ENCODE results near the gene RERE.

RERE gene

DNA sequence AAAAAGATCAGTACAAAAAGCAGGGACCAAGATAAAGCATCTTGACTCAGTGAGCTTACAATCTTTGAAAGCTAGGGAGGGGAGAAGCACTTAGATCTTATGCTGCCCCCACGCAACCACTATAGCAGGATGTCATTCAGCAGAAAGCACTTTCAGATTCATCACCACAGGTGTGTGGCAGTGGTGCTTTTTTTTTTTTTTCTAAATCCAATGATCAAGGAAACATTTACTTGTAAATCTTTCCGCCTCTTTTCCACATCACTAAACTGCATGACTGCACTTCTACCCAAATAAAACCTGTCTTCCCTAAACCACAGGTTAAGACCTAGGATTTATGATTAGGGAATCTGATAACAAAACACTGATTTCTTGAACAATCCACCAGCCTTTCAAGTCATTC is 344.8 kb downstream of the RERE start:
- Histone ChIP-seq H3K27ac (ENCODE audit: low read depth in 2 of 2, low read length in 2 of 2) (no peak overlapping the region), H3K27me3 (ENCODE audit: control insufficient read depth in 2 of 2, insufficient read depth in 2 of 2, low read length in 2 of 2) (no peaks in the 10 kb centered on the region), H3K4me3 (ENCODE audit: low read length in 2 of 2) (no peak overlapping the region), H3K9me3 (ENCODE audit: control insufficient read depth in 2 of 2, low read length in 2 of 2) (no peaks in the 10 kb centered on the region), H3K4me1 (ENCODE audit: control insufficient read depth in 2 of 2, insufficient read depth in 2 of 2, low read length in 2 of 2) (no peaks in the 10 kb centered on the region), H3K9ac (ENCODE audit: low read depth in 1 of 2, low read length in 2 of 2) (no peak overlapping the region), H3K36me3 (ENCODE audit: control insufficient read depth in 2 of 2, insufficient read depth in 2 of 2, low read length in 2 of 2) (no peaks in the 10 kb centered on the region)

DNA sequence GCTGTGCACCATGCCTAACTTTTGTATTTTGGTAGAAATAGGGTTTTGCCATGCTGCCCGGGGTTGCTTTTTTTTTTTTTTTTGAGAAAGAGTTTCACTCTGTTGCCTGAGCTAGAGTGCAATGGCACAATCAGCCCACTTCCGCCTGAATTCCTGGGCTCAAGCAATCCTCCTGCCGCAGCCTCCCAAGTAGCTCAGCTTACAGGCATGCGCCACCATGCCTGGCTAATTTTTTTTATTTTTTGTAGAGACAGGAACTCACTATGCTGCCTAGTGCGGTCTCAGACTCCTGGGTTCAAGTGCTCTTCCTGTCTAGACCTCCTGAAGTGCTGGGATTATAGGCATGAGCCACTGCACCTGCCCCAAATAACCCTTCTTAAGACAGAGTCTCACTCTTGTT is 346.0 kb downstream of the RERE start:
- no peak overlapping the region for H3K4me3 ChIP-seq (ENCODE audit: low read length in 2 of 2)
- no peaks in the 10 kb centered on the region for H3K27me3 ChIP-seq (ENCODE audit: control insufficient read depth in 2 of 2, insufficient read depth in 2 of 2, low read length in 2 of 2)
- no peak overlapping the region for H3K9ac ChIP-seq (ENCODE audit: low read depth in 1 of 2, low read length in 2 of 2)
- no peak overlapping the region for H3K27ac ChIP-seq (ENCODE audit: low read depth in 2 of 2, low read length in 2 of 2)
- H3K4me1 ChIP-seq (ENCODE audit: control insufficient read depth in 2 of 2, insufficient read depth in 2 of 2, low read length in 2 of 2), result no peaks in the 10 kb centered on the region
- H3K9me3 ChIP-seq (ENCODE audit: control insufficient read depth in 2 of 2, low read length in 2 of 2), result no peaks in the 10 kb centered on the region
- H3K36me3 ChIP-seq (ENCODE audit: control insufficient read depth in 2 of 2, insufficient read depth in 2 of 2, low read length in 2 of 2), result no peaks in the 10 kb centered on the region

DNA sequence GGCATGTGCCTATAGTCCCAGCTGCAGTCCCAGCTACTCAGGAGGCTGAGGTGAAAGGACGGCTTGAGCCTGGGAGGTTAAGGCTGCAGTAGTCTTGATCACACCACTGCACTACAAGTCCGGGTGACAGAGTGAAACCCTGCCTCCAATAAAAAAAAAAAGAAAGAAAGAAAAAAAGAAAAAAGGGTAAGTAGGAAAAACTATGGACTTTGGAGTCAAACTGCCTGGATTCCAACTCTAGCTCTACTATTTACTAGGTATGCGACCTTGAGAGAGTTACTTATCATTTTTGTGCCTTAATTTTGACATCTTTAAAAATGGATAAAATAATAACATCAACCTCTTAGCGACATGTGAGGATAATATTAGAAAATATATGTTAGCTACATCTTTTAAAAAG is 348.7 kb downstream of the RERE start:
- no peak overlapping the region for H3K4me3 ChIP-seq (ENCODE audit: low read length in 2 of 2)
- no peak overlapping the region for H3K9ac ChIP-seq (ENCODE audit: low read depth in 1 of 2, low read length in 2 of 2)
- H3K4me1 ChIP-seq (ENCODE audit: control insufficient read depth in 2 of 2, insufficient read depth in 2 of 2, low read length in 2 of 2), result peaks cover 8 to 16% of the 10 kb centered on the region in 2 donors
- no peak overlapping the region for H3K27ac ChIP-seq (ENCODE audit: low read depth in 2 of 2, low read length in 2 of 2)
- H3K36me3 ChIP-seq (ENCODE audit: control insufficient read depth in 2 of 2, insufficient read depth in 2 of 2, low read length in 2 of 2), result peaks cover 3 to 6% of the 10 kb centered on the region in 2 donors
- no peaks in the 10 kb centered on the region for H3K9me3 ChIP-seq (ENCODE audit: control insufficient read depth in 2 of 2, low read length in 2 of 2)
- no peaks in the 10 kb centered on the region for H3K27me3 ChIP-seq (ENCODE audit: control insufficient read depth in 2 of 2, insufficient read depth in 2 of 2, low read length in 2 of 2)

DNA sequence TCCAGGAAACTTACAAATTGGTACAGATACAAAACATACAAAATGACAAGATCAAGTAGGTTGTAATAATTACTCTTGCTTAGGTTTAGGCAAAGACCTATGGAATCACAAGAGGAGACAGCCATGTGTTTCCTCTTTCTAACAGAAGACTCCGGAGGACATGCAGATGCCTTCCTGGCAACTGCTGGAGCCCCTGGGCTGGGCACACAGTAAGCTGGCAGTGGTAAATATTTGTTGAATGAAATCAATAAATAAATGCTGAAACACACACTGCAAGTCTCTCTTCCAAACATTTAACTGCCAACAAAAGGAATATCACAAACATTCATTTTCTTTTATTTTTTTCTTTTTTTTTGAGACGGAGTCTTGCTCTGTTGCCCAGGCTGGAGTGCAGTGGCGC is 350.1 kb downstream of the RERE start:
- Histone ChIP-seq H3K9me3 (ENCODE audit: control insufficient read depth in 2 of 2, low read length in 2 of 2) (no peaks in the 10 kb centered on the region), H3K27me3 (ENCODE audit: control insufficient read depth in 2 of 2, insufficient read depth in 2 of 2, low read length in 2 of 2) (no peaks in the 10 kb centered on the region), H3K27ac (ENCODE audit: low read depth in 2 of 2, low read length in 2 of 2) (no peak overlapping the region), H3K36me3 (ENCODE audit: control insufficient read depth in 2 of 2, insufficient read depth in 2 of 2, low read length in 2 of 2) (peaks cover 5 to 8% of the 10 kb centered on the region in 2 donors), H3K9ac (ENCODE audit: low read depth in 1 of 2, low read length in 2 of 2) (no peak overlapping the region), H3K4me3 (ENCODE audit: low read length in 2 of 2) (no peak overlapping the region), H3K4me1 (ENCODE audit: control insufficient read depth in 2 of 2, insufficient read depth in 2 of 2, low read length in 2 of 2) (peaks cover 12 to 28% of the 10 kb centered on the region in 2 donors)

DNA sequence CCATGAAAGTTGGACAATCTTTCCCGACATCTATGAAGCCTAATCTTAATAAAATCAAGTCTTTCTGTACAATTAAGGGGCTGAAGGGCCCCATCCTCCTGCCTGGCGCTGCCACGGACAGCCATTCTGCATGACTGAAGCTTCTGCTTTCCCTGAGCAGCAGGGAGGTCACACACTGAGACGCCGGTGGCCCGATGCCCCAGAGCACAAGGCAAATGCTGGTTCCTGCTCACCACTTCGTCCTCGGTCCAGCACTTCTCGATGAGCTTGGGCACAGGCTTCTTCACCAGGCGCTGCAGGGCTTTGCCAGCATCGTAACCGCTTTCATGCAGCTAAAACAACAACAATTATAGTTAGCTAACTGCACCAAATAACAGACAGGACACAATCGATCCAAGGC is 351.7 kb downstream of the RERE start:
- Histone ChIP-seq H3K27me3 (ENCODE audit: control insufficient read depth in 2 of 2, insufficient read depth in 2 of 2, low read length in 2 of 2) (no peaks in the 10 kb centered on the region), H3K4me3 (ENCODE audit: low read length in 2 of 2) (no peak overlapping the region), H3K9ac (ENCODE audit: low read depth in 1 of 2, low read length in 2 of 2) (no peak overlapping the region), H3K36me3 (ENCODE audit: control insufficient read depth in 2 of 2, insufficient read depth in 2 of 2, low read length in 2 of 2) (peaks cover 7 to 10% of the 10 kb centered on the region in 2 donors), H3K9me3 (ENCODE audit: control insufficient read depth in 2 of 2, low read length in 2 of 2) (no peaks in the 10 kb centered on the region), H3K27ac (ENCODE audit: low read depth in 2 of 2, low read length in 2 of 2) (no peak overlapping the region), H3K4me1 (ENCODE audit: control insufficient read depth in 2 of 2, insufficient read depth in 2 of 2, low read length in 2 of 2) (peaks cover 15 to 28% of the 10 kb centered on the region in 2 donors)

DNA sequence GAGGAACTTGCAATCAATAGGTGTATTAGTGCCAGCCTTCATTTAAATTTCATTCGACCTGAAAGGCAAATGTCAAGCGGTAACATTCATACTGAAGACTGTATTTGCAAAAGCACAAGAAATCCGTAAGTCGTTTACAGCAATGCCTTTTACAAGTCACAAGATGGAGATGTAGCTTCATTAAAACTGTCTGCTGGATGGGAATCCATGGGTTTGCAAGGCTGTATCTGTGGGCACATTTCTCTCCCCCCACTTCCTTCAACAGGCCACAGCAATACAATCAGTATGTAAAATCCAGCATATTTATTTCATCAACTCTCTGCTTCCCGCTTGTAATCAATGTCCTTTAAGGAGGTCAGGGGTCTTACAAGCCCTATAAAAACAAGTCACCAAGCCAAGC is 352.4 kb downstream of the RERE start:
- Histone ChIP-seq H3K36me3 (ENCODE audit: control insufficient read depth in 2 of 2, insufficient read depth in 2 of 2, low read length in 2 of 2) (peaks cover 7 to 10% of the 10 kb centered on the region in 2 donors), H3K27ac (ENCODE audit: low read depth in 2 of 2, low read length in 2 of 2) (no peak overlapping the region), H3K9ac (ENCODE audit: low read depth in 1 of 2, low read length in 2 of 2) (no peak overlapping the region), H3K4me1 (ENCODE audit: control insufficient read depth in 2 of 2, insufficient read depth in 2 of 2, low read length in 2 of 2) (peaks cover 15 to 28% of the 10 kb centered on the region in 2 donors), H3K27me3 (ENCODE audit: control insufficient read depth in 2 of 2, insufficient read depth in 2 of 2, low read length in 2 of 2) (no peaks in the 10 kb centered on the region), H3K9me3 (ENCODE audit: control insufficient read depth in 2 of 2, low read length in 2 of 2) (no peaks in the 10 kb centered on the region), H3K4me3 (ENCODE audit: low read length in 2 of 2) (no peak overlapping the region)

DNA sequence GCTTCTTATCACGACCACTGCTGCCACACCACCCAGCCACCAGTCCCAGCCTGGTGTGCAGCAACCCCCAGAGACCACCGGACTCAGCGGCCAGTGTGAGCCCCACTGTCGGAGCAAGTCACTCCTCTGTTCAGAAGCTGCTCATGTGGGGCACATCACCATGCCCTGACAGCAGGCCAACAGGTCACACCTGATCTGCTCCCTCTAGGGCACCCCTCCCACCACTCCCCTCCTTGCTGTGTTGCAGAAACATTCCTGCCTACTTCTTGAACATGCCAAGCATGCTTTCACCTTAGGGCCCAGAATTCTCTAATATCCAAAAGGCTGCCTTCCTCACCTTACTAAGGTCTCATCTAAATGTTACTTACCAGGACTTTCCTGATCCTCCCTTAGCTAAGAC is 353.1 kb downstream of the RERE start:
- peak overlapping the region in 1 of 2 donors; percentile 8 for H3K9ac ChIP-seq (ENCODE audit: low read depth in 1 of 2, low read length in 2 of 2)
- peak overlapping the region; percentile 15 to 49 for H3K27ac ChIP-seq (ENCODE audit: low read depth in 2 of 2, low read length in 2 of 2)
- peaks cover 7 to 10% of the 10 kb centered on the region in 2 donors for H3K36me3 ChIP-seq (ENCODE audit: control insufficient read depth in 2 of 2, insufficient read depth in 2 of 2, low read length in 2 of 2)
- no peak overlapping the region for H3K4me3 ChIP-seq (ENCODE audit: low read length in 2 of 2)
- H3K27me3 ChIP-seq (ENCODE audit: control insufficient read depth in 2 of 2, insufficient read depth in 2 of 2, low read length in 2 of 2), result no peaks in the 10 kb centered on the region
- no peaks in the 10 kb centered on the region for H3K9me3 ChIP-seq (ENCODE audit: control insufficient read depth in 2 of 2, low read length in 2 of 2)
- peaks cover 15 to 28% of the 10 kb centered on the region in 2 donors for H3K4me1 ChIP-seq (ENCODE audit: control insufficient read depth in 2 of 2, insufficient read depth in 2 of 2, low read length in 2 of 2)

DNA sequence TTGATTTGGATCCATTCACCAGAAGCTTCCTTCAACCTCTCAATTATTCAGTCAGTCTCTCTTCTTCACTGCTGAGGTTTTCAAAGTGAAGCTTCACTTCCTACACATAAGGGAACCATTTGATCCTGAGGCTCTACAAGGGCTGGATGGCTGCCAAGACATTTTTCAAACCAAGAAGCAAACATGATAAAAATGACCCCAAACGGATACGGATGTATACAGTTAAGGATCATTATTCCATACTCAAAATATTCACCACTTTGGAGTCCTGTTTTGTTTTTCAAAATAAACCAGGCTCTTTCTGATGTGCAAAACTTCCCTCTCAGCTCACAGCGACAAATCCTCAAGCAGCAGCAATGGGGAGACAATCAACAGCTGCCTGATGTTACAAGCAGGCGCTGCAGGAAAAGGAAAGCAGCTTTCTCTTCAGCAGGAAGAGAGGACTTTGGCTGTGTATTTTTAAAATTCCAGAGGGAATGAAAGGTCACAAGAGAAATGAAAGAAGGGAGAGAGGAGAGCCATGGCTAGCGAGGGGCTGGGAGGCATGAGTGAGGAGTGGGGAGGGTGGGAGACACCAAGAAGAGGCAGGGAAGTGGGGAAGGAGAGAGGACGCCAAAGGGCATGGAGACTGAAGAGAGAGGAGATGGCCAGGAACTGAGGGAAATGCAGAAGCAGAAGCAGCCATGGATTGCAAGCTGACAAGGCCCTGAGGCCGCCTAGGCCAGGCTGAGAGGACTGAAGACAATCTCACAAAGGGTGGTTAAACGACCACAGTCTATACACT is 354.1 kb downstream of the RERE start:
- peaks cover 15 to 28% of the 10 kb centered on the region in 2 donors for H3K4me1 ChIP-seq (ENCODE audit: control insufficient read depth in 2 of 2, insufficient read depth in 2 of 2, low read length in 2 of 2)
- H3K9me3 ChIP-seq (ENCODE audit: control insufficient read depth in 2 of 2, low read length in 2 of 2), result no peaks in the 10 kb centered on the region
- H3K4me3 ChIP-seq (ENCODE audit: low read length in 2 of 2), result peak overlapping the region; percentile 45 to 57
- peak overlapping the region; percentile 34 to 70 for H3K9ac ChIP-seq (ENCODE audit: low read depth in 1 of 2, low read length in 2 of 2)
- peak overlapping the region; percentile 77 to 88 for H3K27ac ChIP-seq (ENCODE audit: low read depth in 2 of 2, low read length in 2 of 2)
- no peaks in the 10 kb centered on the region for H3K27me3 ChIP-seq (ENCODE audit: control insufficient read depth in 2 of 2, insufficient read depth in 2 of 2, low read length in 2 of 2)
- peaks cover 7 to 10% of the 10 kb centered on the region in 2 donors for H3K36me3 ChIP-seq (ENCODE audit: control insufficient read depth in 2 of 2, insufficient read depth in 2 of 2, low read length in 2 of 2)

- Histone ChIP-seq H3K4me3 (ENCODE audit: low read length in 2 of 2) (no peak overlapping the region), H3K9ac (ENCODE audit: low read depth in 1 of 2, low read length in 2 of 2) (no peak overlapping the region), H3K36me3 (ENCODE audit: control insufficient read depth in 2 of 2, insufficient read depth in 2 of 2, low read length in 2 of 2) (peaks cover 7 to 10% of the 10 kb centered on the region in 2 donors), H3K9me3 (ENCODE audit: control insufficient read depth in 2 of 2, low read length in 2 of 2) (no peaks in the 10 kb centered on the region), H3K4me1 (ENCODE audit: control insufficient read depth in 2 of 2, insufficient read depth in 2 of 2, low read length in 2 of 2) (peaks cover 15 to 28% of the 10 kb centered on the region in 2 donors), H3K27me3 (ENCODE audit: control insufficient read depth in 2 of 2, insufficient read depth in 2 of 2, low read length in 2 of 2) (no peaks in the 10 kb centered on the region), H3K27ac (ENCODE audit: low read depth in 2 of 2, low read length in 2 of 2) (peak overlapping the region; percentile 35 to 54)
Measured at GRCh38 chr1:8462371-8462892, 355.0 kb downstream of the RERE start.

DNA sequence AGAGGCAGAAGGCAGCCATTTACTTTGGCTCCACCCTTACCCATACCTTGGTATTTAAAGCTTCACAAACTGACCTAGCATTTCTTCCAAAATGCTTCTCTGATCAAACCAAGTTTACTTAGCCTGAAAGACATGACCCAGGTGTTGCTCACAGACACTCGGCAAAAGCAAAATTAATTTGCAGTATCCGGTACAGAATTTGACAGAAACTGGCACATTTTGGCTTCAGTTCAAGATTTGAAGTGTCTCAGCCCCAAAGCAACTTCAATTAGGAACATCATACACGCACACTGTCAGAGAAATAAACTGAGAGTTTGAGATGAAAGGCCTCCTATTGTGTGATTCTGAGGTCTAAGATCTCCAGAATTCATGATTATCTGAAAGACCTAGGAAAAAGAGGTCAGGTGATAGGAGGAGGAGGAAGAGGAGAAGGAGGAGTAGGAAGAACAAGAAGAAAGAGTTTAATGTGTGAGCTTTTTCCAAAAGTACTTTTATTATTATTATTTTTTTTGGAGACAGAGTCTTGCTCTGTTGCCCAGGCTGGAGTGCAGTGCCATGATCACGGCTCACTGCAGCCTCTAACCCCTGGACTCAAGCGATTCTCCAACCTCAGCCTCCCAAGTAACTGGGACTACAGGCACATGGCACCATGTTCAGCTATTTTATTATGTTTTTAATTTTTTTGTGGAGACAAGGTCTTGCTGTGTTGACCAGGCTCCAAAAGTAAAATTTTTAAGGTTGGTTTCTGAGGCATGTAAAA is 355.9 kb downstream of the RERE start:
- H3K27ac ChIP-seq (ENCODE audit: low read depth in 2 of 2, low read length in 2 of 2), result no peak overlapping the region

More for the DNA sequence above, 355.9 kb downstream of the RERE start:
- Histone ChIP-seq H3K36me3 (ENCODE audit: control insufficient read depth in 2 of 2, insufficient read depth in 2 of 2, low read length in 2 of 2) (peaks cover 7 to 10% of the 10 kb centered on the region in 2 donors), H3K4me3 (ENCODE audit: low read length in 2 of 2) (no peak overlapping the region), H3K4me1 (ENCODE audit: control insufficient read depth in 2 of 2, insufficient read depth in 2 of 2, low read length in 2 of 2) (peaks cover 15 to 29% of the 10 kb centered on the region in 2 donors), H3K27me3 (ENCODE audit: control insufficient read depth in 2 of 2, insufficient read depth in 2 of 2, low read length in 2 of 2) (no peaks in the 10 kb centered on the region), H3K9me3 (ENCODE audit: control insufficient read depth in 2 of 2, low read length in 2 of 2) (no peaks in the 10 kb centered on the region), H3K9ac (ENCODE audit: low read depth in 1 of 2, low read length in 2 of 2) (no peak overlapping the region)
